Left renal pelvis (tissue), 4 donors: ENCODE measurements around the gene COL6A2. TPM values are rescaled to one million over a fixed set of nuclear protein-coding genes. Genes with fewer than 3 reads are reported as not detected.
"Not testable (repeated sequence)": the region's sequence is repeated elsewhere in the genome, so short reads cannot be mapped to it uniquely, and the experiment has no call there.

Experiments used
- DNase-seq, 4 donors: peaks; one replicate each; pipeline ENCODE4 v3.0.0-alpha.2; 2013; ENCODE audit warnings: low read depth in 4 of 4, low spot score in 3 of 4
- polyA plus RNA-seq, 4 donors: library from polyadenylated mRNA; unstranded; fragments of 120-200 nt; gene quantifications; one replicate each; pipeline ENCODE4 v1.2.1, GENCODE V29; 2013; ENCODE audit not compliant: insufficient read length in 4 of 4

The COL6A2 gene
- polyA plus RNA-seq, 4 donors = 205 to 1,137 (median 238) TPM

GRCh38 chr21:46163380-46163779, 65.5 kb downstream of the COL6A2 start:
- no peak for DNase-seq

GRCh38 chr21:46165098-46165497, 67.2 kb downstream of the COL6A2 start:
- DNase-seq = no peak

GRCh38 chr21:46168238-46168637, 70.3 kb downstream of the COL6A2 start:
- DNase-seq = no peak

- no peak for DNase-seq
Measured at GRCh38 chr21:46168659-46169386, 70.9 kb downstream of the COL6A2 start.

GRCh38 chr21:46170436-46171193, 72.7 kb downstream of the COL6A2 start:
- not testable (repeated sequence) for DNase-seq

GRCh38 chr21:46171585-46171984, 73.7 kb downstream of the COL6A2 start:
- DNase-seq = no peak

- DNase-seq = no peak
Measured at GRCh38 chr21:46171996-46172862, 74.3 kb downstream of the COL6A2 start.

GRCh38 chr21:46172863-46173528, 75.1 kb downstream of the COL6A2 start:
- no peak for DNase-seq

GRCh38 chr21:46173573-46173972, 75.7 kb downstream of the COL6A2 start:
- no peak for DNase-seq

GRCh38 chr21:46176443-46177129, 78.7 kb downstream of the COL6A2 start:
- DNase-seq = not testable (repeated sequence)

- no peak for DNase-seq
Measured at GRCh38 chr21:46178961-46179360, 81.0 kb downstream of the COL6A2 start.

Other genes starting within 250 kb of the COL6A2 start
- gene COL6A1, start 116.3 kb upstream of the COL6A2 start, polyA plus RNA-seq = 100 to 1,000 TPM; 256 to 946 (median 296) TPM
- 10 to 100 TPM in 3 of 4 donors, 1 to 10 TPM in 1; 2.9 to 46.9 (median 21.8) TPM for gene FTCD, start 57.5 kb downstream of the COL6A2 start, polyA plus RNA-seq
- 10 to 100 TPM in 3 of 4 donors, 1 to 10 TPM in 1; 5.9 to 15.6 (median 12.5) TPM for gene SPATC1L, start 86.3 kb downstream of the COL6A2 start, polyA plus RNA-seq
- gene LSS, start 130.7 kb downstream of the COL6A2 start, polyA plus RNA-seq = 10 to 100 TPM; 25.9 to 54.0 (median 32.2) TPM
- 100 to 1,000 TPM in 1 of 4 donors, 10 to 100 TPM in 3; 65.3 to 106 (median 73.4) TPM for gene MCM3AP, start 187.5 kb downstream of the COL6A2 start, polyA plus RNA-seq
- gene YBEY, start 188.2 kb downstream of the COL6A2 start, polyA plus RNA-seq = 10 to 100 TPM; 18.0 to 23.6 (median 21.4) TPM
- 10 to 100 TPM in 2 of 4 donors, 1 to 10 TPM in 2; 7.8 to 23.4 (median 10.0) TPM for gene C21orf58, start 225.8 kb downstream of the COL6A2 start, polyA plus RNA-seq
- gene PCNT, start 226.0 kb downstream of the COL6A2 start, polyA plus RNA-seq = 10 to 100 TPM; 25.5 to 43.2 (median 33.0) TPM